Stimulated activated naive CD4-positive, alpha-beta T cell treated with Interleukin-2 at 50 U/mL for 16 hours (primary cell): ENCODE data around the gene PLEKHM3.
"Not testable (repeated sequence)": the region's sequence is repeated elsewhere in the genome, so short reads cannot be mapped to it uniquely, and the experiment has no call there.

Experiments
- DNase-seq: peaks from one replicate; lab custom pipeline; 2025; lab: John Stamatoyannopoulos, UW

The PLEKHM3 gene

GRCh38 chr2:207950761-207951114, 74.6 kb downstream of the PLEKHM3 start:
- DNase-seq: no peak

- DNase-seq: no peak
Measured at GRCh38 chr2:207950063-207950760, 75.1 kb downstream of the PLEKHM3 start.

- DNase-seq: not testable (repeated sequence)
Measured at GRCh38 chr2:207949245-207949644, 76.1 kb downstream of the PLEKHM3 start.

GRCh38 chr2:207944979-207945600, 80.2 kb downstream of the PLEKHM3 start:
- DNase-seq: no peak

- no peak for DNase-seq
Measured at GRCh38 chr2:207944334-207944733, 81.0 kb downstream of the PLEKHM3 start.

- no peak for DNase-seq
Measured at GRCh38 chr2:207939342-207940108, 85.8 kb downstream of the PLEKHM3 start.

GRCh38 chr2:207938886-207939285, 86.4 kb downstream of the PLEKHM3 start:
- DNase-seq: no peak

- DNase-seq: no peak
Measured at GRCh38 chr2:207938415-207938814, 86.9 kb downstream of the PLEKHM3 start.

GRCh38 chr2:207937823-207938222, 87.5 kb downstream of the PLEKHM3 start:
- no peak for DNase-seq

- no peak for DNase-seq
Measured at GRCh38 chr2:207937253-207937652, 88.1 kb downstream of the PLEKHM3 start.

GRCh38 chr2:207936380-207936779, 88.9 kb downstream of the PLEKHM3 start:
- DNase-seq: no peak

GRCh38 chr2:207935991-207936370, 89.3 kb downstream of the PLEKHM3 start:
- no peak for DNase-seq

- no peak for DNase-seq
Measured at GRCh38 chr2:207935121-207935990, 90.0 kb downstream of the PLEKHM3 start.

GRCh38 chr2:207934720-207935119, 90.6 kb downstream of the PLEKHM3 start:
- no peak for DNase-seq

- DNase-seq: no peak
Measured at GRCh38 chr2:207933396-207934065, 91.8 kb downstream of the PLEKHM3 start.

GRCh38 chr2:207932106-207932505, 93.2 kb downstream of the PLEKHM3 start:
- no peak for DNase-seq

- DNase-seq: no peak
Measured at GRCh38 chr2:207930747-207931146, 94.6 kb downstream of the PLEKHM3 start.

- no peak for DNase-seq
Measured at GRCh38 chr2:207929923-207930322, 95.4 kb downstream of the PLEKHM3 start.

GRCh38 chr2:207928079-207928478, 97.2 kb downstream of the PLEKHM3 start:
- DNase-seq: no peak

- no peak for DNase-seq
Measured at GRCh38 chr2:207926989-207927300, 98.4 kb downstream of the PLEKHM3 start.

- no peak for DNase-seq
Measured at GRCh38 chr2:207926133-207926988, 99.0 kb downstream of the PLEKHM3 start.
